Activated CD8-positive, alpha-beta memory T cell treated with anti-CD3 and anti-CD28 coated beads, Interleukin-2, amount 50 U/mL, for 1 hour (primary cell): Measurements from ENCODE around the gene PTPRF.
A peak's percentile ranks its signal among the peaks of the same experiment; 100 is the strongest.

ENCODE experiments used
- DNase-seq: peaks from one replicate; pipeline ENCODE4 v3.0.0-alpha.2; 2020; ENCODE audit errors: extremely low read depth

Gene PTPRF

DNA sequence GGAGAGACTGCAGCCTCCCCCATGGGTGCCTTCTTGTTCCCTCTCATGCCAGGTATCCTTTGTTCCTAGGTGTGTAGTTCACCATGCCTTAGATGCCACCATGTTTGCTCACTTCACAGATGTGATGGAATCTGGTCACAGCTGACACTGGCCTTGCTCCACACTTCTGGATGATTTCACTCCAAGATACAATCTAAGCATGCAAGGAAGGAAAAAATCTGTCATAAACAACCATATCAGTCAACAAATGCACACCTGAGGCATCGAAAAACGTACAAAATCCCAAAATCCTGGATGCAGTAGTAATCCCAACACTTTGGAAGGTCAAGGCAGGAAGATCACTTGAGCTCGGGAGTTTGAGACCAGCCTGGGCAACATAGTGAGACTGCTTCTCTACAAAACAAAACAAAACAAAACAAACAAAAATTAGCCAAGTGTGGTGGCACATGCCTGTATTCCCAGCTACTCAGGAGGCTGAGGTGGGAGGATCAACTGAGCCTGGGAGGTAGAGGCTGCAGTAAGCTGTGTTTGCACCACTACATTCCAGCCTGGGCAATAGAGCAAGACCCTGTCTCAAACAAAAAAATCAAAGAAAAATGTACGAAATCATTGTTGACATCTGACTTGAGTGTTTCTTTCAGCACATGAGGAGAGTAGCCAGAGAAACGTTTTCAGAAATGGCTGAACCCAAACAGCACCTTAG, 17.1 kb upstream of the PTPRF start:
- DNase-seq = no peak

GRCh38 chr1:43518935-43519686, 11.6 kb upstream of the PTPRF start:
- DNase-seq = no peak

DNA sequence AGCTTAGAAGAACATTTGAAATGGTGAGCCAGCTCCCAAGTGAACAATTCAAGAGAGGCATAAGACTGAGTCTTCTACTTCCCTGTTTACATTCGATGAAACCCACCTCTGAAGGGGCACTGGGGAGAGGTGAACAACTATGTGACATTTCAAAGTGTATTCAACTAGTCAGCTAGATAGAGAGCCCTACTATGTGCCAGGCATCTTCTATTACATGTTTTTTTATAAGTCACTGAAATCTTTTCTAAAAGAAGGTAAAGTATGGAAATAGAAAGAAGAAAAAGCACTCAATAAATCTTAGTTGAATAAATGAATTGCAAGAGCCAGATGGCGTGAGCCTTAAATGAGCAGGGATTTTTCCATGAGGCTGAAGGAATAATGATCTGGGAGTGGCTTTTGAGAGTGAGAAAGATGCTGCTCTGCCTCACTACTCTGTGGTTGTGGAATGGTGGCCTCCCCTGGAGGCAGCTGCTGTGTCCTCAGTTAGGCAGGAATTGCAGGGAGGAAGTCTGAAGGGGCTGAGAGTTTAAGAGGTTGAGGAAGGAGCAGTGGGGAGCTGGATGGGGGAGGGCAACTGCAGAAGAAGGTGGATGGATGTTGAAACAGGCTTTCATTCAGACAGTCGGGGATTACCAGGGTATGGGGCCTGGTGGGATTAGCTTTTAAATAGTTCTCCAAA, 10.4 kb upstream of the PTPRF start:
- no peak for DNase-seq

GRCh38 chr1:43521078-43521477, 9.6 kb upstream of the PTPRF start:
- DNase-seq = no peak

DNA sequence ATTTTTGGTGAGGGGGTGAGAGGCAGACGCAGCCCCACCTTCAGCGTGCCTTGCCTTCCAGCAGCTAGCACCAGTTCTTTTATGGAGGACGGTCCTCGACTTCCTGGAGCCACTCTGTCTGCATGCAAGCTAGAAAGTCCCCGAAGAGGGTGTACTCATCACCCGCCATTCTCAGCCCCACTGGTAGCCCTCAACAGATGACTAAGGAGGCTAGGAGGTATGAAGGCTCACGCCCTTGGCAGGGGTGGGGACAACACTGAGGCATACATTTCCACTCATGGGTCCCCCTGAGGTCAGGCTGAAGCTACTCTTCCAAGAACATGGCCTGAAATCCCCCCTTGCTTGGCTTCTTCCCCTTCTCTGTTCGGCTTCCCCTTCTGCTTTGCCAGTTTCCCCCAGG, 8.9 kb upstream of the PTPRF start:
- no peak for DNase-seq

GRCh38 chr1:43522431-43522775, 8.3 kb upstream of the PTPRF start:
- DNase-seq = no peak

DNA sequence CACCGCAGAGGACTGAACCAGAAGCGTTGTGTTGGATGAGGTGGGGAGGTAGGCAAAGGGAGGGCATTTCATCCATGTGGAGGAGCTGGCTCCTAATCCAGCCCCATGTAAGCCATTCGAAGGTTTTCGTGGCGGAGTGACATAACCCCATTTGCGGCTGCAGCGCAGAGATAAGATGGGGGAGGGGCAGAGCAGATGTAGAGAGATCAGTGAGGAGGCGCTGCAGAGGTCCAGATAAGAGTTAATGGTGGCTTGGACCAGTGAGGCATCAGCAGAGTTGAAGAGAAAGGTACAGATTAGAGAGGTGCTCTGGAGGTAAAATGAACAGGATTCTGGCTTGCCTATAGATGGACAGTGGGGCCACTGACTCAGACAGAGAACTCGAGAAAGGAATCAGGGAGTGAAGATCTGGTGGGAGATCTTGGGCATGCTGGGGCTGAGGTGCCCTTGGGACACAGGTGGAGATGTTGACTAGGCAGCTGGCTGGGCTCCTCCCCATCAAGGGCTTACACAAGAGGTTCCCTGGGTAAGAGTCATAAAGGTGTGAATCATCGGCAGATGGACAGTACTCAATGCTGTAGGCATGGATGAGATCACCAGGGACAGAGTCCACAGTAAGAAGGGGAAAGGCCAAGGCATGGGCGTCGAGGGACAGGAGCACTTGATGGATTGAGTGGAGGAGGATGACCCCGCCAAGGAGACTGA, 7.8 kb upstream of the PTPRF start:
- DNase-seq = no peak

- DNase-seq = no peak
These were observed 5.9 kb upstream of the PTPRF start for GRCh38 chr1:43524804-43525203.

GRCh38 chr1:43526002-43526401, 4.7 kb upstream of the PTPRF start:
- no peak for DNase-seq

DNA sequence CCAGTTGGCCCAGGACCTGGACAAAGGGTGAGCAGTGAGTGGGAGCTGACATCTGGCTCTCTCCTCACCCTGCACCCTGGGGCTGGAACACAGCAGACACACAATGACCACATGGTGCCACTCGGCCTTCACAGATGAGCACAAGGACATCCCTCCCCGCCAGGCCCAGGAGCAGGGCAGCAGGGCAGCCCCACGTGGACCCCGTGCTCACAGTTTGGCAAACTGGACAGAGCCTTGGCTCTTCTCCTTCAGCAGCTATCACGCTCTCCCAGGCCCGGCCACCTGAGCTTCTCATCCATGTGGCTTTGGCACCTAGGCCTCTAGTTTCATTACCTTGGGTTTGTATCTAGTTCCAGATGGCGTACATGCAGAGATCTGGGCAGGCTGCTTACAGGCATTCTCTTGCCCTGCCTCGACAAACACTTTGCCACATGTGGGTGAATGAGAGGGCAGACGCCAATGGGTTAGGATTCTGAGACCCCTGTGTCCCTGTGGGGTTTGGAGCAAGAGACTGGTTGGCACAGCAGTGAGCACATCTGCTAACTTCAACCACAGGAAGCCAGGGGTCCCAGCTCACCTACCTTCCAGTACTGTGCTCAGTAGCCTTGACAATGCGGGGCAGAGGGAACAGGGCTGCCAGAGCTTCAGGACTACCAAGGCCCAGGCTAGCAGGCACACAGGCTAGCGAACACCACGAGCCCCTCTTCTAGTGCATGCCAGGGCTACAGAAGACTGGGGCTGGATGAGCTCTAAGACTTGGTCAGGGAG, 3.4 kb upstream of the PTPRF start:
- DNase-seq = no peak

- peak; percentile 49 for DNase-seq
These were observed 1.4 kb upstream of the PTPRF start for GRCh38 chr1:43529206-43529731.

DNA sequence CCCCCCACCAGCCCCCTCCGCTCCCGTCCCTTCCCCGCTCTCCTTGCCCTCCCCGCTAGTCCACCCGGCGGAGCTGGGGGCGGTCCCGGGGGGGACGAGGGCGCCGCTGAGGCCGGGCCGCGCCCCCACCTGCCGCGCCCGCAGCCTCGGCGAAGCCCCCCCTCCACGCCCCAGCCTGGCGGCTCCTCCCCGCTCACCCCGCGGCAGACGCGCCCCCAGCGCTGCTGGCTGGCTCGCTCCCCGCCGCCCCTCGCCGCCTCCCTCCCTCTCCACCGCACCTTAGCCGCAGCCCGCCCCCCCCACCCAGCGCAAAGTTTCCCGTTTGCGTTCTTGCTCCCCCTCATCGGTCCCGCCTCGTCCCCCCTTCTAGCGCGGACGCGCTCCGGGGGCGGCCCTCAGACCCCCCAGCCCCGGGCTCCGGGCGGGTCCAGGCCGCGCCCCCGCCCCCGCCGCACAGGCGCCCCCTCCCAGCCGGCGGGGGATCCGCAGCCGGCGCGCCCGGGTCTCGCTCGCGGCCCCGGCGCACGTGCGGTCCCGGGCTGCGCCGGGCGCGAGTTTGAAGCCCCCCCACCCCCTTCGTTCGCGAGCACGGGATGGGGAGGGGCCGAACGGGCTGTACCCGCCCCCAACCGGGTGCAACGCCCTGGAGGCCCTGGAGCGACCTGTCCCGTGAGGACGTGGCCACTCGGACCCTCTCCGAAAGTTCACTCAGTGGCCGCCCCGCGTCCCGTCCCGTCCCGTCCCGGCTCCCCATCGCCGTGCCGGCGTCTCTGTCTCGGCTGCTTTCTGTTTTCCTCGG, 623 bp downstream of the PTPRF start:
- no peak for DNase-seq

- no peak for DNase-seq
These were observed 1.4 kb downstream of the PTPRF start for GRCh38 chr1:43531906-43532584.

DNA sequence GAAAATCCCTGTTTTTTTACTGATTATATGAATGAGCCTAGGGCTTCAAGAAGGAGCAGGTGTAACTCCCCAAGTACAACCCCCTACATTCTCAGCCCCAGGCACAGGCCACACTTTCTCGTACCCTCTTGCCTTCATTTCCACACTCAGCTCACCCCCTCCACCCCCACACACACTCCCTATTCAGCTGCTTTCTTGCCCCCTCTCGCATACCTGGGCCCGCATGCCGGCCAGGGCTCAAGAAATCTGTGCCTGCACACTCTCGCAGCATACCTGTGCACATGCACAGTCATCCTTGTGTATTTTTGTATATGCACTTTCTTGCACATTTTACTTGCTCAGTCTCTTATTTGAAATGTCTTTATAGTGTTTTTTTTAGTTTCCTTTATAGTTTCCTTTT, 2.0 kb downstream of the PTPRF start:
- no peak for DNase-seq

DNA sequence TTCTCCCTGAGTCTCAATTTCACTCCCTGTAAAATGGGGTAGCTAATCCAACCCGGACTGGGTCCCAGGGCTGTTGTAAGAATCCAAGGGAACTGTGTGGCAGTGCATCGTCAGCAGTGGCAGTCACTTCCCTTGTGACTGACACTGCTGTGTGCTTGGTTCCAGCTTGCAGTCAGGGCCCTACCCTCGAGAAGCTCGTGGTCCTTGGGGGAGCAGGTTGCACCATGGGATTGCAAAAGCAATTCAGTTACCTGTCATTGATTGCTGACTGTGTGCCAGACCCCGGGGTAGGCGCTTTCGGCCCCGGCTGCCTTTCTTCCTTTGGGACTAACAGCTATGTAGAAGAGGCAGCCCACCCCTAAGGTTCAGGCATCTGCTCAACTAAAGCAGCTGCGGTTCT, 2.9 kb downstream of the PTPRF start:
- no peak for DNase-seq

GRCh38 chr1:43534256-43534655, 3.6 kb downstream of the PTPRF start:
- no peak for DNase-seq

DNA sequence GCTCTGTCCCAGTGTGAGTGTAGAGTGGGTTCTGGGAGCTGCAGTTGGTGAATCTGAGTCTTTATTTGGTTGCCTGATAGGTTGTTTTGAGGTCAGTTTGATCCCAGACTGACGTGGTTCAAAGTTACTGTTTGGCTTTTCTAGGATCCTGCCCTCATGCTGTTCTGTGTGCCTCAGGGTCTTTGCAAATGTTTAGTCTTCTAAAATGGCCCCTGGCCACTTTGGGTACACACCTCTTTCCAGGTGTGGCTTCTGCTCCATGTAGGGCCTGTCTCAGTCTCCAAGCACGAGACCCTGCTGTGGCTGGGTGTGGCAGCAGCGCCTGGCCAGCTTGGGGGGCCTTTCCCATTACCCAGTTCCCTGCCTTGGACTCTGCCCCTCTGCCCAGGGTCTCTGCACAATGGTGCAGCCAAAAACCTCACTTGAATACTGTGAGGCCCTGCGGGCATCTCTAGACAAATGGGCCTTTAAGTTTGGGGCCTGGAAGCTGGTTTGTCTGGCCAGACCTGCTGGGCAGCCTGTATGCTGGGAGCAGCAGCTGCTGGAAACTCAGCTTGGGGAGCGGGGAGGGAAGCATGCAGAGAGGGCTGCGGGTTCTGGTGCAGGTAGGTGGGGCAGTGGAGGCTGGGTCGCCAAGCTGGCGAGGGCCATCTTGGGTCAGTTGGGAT, 5.6 kb downstream of the PTPRF start:
- DNase-seq = no peak

DNA sequence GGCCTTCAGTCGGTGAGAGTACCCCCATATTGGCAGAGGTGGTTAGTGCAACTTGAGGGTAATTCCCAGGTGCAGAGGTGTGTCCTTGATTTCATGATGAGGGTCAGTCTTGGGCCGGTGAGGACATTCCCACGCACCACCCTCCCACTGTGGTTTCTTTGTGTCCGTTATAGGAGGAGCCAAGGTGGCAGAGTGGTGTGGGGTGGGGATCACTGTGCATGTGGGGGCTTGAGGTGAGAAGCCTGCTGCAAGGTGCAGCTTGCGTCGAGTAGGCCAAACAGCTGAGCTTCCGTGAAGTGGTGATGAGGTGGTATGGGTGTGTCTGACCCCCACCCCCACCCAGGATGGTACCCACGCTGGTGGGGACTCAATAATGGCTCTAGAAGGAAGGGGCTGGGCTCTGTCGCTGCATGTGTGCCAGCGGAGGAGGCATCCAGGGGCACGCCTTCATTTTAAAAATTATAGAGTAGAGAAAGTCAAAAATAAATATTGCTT, 6.2 kb downstream of the PTPRF start:
- no peak for DNase-seq

- DNase-seq = no peak
These were observed 6.9 kb downstream of the PTPRF start for GRCh38 chr1:43537423-43538142.
